PC-3 (cell line): ENCODE data around the gene NPY.

Experiments
- EZH2 ChIP-seq: fragments of 300-600 bp; sonication (generic); IDR thresholded peaks from one replicate; pipeline ENCODE4 v1.6.1; 2017; ENCODE audit warnings: antibody characterized with exemption, mild to moderate bottlenecking, low read length; ENCODE audit not compliant: unreplicated experiment
- EZH2phosphoT487 ChIP-seq: fragments of 300-600 bp; sonication (generic); IDR thresholded peaks from 2 replicates; pipeline ENCODE4 v1.6.1; 2018; ENCODE audit warnings: mild to moderate bottlenecking, antibody characterized with exemption, low read length, borderline replicate concordance
- TF ChIP-seq, protein P1 (sequence below): fragments of 300-600 bp; sonication (generic); conservative IDR thresholded peaks from 2 replicates; pipeline ENCODE4 v1.5.1; 2017; ENCODE audit warnings: antibody characterized with exemption, low read depth, mild to moderate bottlenecking, low read length

DNA sequence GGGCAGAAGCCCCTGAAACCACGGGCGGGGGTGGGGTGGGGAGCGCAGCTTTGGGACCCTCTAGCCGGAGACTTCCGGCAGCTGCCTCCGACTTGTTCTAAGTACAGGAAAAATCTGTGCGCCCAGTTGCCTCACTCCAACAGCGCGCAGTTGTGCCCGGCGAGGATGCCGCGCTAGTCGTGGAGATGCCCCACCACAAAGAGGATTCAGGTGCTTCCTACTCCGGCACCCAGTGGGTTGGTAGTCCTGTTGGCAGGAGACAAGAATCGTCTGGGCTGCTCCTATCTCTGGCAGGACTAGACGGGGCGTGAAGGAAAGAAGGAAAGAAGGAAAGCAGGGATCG is 465 bp upstream of the NPY start:
- TF ChIP-seq, protein P1, sequence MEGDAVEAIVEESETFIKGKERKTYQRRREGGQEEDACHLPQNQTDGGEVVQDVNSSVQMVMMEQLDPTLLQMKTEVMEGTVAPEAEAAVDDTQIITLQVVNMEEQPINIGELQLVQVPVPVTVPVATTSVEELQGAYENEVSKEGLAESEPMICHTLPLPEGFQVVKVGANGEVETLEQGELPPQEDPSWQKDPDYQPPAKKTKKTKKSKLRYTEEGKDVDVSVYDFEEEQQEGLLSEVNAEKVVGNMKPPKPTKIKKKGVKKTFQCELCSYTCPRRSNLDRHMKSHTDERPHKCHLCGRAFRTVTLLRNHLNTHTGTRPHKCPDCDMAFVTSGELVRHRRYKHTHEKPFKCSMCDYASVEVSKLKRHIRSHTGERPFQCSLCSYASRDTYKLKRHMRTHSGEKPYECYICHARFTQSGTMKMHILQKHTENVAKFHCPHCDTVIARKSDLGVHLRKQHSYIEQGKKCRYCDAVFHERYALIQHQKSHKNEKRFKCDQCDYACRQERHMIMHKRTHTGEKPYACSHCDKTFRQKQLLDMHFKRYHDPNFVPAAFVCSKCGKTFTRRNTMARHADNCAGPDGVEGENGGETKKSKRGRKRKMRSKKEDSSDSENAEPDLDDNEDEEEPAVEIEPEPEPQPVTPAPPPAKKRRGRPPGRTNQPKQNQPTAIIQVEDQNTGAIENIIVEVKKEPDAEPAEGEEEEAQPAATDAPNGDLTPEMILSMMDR, result no peak
- no peak for TF ChIP-seq EZH2
- no peak for TF ChIP-seq EZH2phosphoT487
